ENCODE measurements around the gene TNFRSF13B.

TNFRSF13B gene

GRCh38 chr17:16931318-16932060 is 40.4 kb downstream of the TNFRSF13B start:
- Histone ChIP-seq H3K4me1 (ENCODE audit: control insufficient read depth in 1 of 2, insufficient read depth in 2 of 2, low read length in 2 of 2) (no peaks in the 10 kb centered on the region), H3K27me3 (ENCODE audit: control insufficient read depth in 1 of 2, insufficient read depth in 2 of 2, low read length in 2 of 2) (no peaks in the 10 kb centered on the region), H3K9ac (ENCODE audit: low read depth in 1 of 2, low read length in 2 of 2) (no peak overlapping the region), H3K36me3 (ENCODE audit: control insufficient read depth in 1 of 2, insufficient read depth in 2 of 2, low read length in 2 of 2) (no peaks in the 10 kb centered on the region), H3K9me3 (ENCODE audit: control insufficient read depth in 1 of 2, low read length in 2 of 2) (no peaks in the 10 kb centered on the region), H3K27ac (ENCODE audit: low read depth, low read length) (no peak overlapping the region), H3K4me3 (ENCODE audit: low read depth in 1 of 2, low read length in 2 of 2) (no peak overlapping the region)

DNA sequence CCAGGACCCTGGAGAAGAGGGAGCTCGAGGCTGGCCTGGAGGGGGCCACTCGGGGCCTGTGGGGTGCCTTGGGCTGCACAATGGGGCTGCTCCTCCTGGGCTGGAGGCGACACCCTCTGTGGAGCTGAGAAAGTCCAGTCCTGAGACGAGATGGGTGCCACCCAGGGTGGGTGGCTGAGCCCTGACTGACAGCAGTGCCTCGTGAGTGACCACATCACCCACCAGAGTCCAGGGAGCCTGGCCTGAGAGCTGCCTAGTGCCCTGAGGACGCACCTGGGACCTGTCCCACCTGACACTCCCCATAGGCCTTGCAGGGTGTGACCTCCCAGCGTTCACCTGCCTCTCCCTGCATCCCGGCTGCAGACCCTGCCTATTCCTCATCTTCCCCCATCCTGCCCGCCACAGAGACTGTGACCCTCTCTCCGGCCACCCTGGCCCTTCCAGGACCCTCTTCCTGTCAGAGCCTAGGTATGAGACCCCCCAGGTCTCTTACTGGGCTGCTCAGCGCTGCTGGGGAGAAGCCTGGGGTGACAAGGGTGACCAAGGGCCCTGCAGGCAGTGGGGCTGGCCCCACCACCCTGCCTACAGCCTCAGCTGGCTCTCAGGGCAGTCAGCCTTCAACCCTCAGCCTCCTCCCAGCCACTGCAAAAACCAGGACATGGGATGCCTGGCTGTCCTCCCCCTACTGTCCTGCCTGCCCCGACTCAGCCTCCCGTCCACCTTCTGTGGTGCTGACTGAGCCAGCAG is 41.2 kb downstream of the TNFRSF13B start:
- Histone ChIP-seq H3K4me1 (ENCODE audit: control insufficient read depth in 1 of 2, insufficient read depth in 2 of 2, low read length in 2 of 2) (no peaks in the 10 kb centered on the region), H3K27me3 (ENCODE audit: control insufficient read depth in 1 of 2, insufficient read depth in 2 of 2, low read length in 2 of 2) (no peaks in the 10 kb centered on the region), H3K36me3 (ENCODE audit: control insufficient read depth in 1 of 2, insufficient read depth in 2 of 2, low read length in 2 of 2) (no peaks in the 10 kb centered on the region), H3K9me3 (ENCODE audit: control insufficient read depth in 1 of 2, low read length in 2 of 2) (no peaks in the 10 kb centered on the region), H3K27ac (ENCODE audit: low read depth, low read length) (no peak overlapping the region), H3K9ac (ENCODE audit: low read depth in 1 of 2, low read length in 2 of 2) (no peak overlapping the region), H3K4me3 (ENCODE audit: low read depth in 1 of 2, low read length in 2 of 2) (no peak overlapping the region)

- Histone ChIP-seq H3K9ac (ENCODE audit: low read depth in 1 of 2, low read length in 2 of 2) (no peak overlapping the region), H3K27me3 (ENCODE audit: control insufficient read depth in 1 of 2, insufficient read depth in 2 of 2, low read length in 2 of 2) (no peaks in the 10 kb centered on the region), H3K36me3 (ENCODE audit: control insufficient read depth in 1 of 2, insufficient read depth in 2 of 2, low read length in 2 of 2) (no peaks in the 10 kb centered on the region), H3K4me1 (ENCODE audit: control insufficient read depth in 1 of 2, insufficient read depth in 2 of 2, low read length in 2 of 2) (no peaks in the 10 kb centered on the region), H3K4me3 (ENCODE audit: low read depth in 1 of 2, low read length in 2 of 2) (no peak overlapping the region), H3K9me3 (ENCODE audit: control insufficient read depth in 1 of 2, low read length in 2 of 2) (no peaks in the 10 kb centered on the region), H3K27ac (ENCODE audit: low read depth, low read length) (no peak overlapping the region)
Measured at GRCh38 chr17:16929757-16930520, 42.0 kb downstream of the TNFRSF13B start.

GRCh38 chr17:16929035-16929680 is 42.8 kb downstream of the TNFRSF13B start:
- Histone ChIP-seq H3K27ac (ENCODE audit: low read depth, low read length) (no peak overlapping the region), H3K4me3 (ENCODE audit: low read depth in 1 of 2, low read length in 2 of 2) (no peak overlapping the region), H3K27me3 (ENCODE audit: control insufficient read depth in 1 of 2, insufficient read depth in 2 of 2, low read length in 2 of 2) (no peaks in the 10 kb centered on the region), H3K36me3 (ENCODE audit: control insufficient read depth in 1 of 2, insufficient read depth in 2 of 2, low read length in 2 of 2) (no peaks in the 10 kb centered on the region), H3K4me1 (ENCODE audit: control insufficient read depth in 1 of 2, insufficient read depth in 2 of 2, low read length in 2 of 2) (no peaks in the 10 kb centered on the region), H3K9ac (ENCODE audit: low read depth in 1 of 2, low read length in 2 of 2) (no peak overlapping the region), H3K9me3 (ENCODE audit: control insufficient read depth in 1 of 2, low read length in 2 of 2) (no peaks in the 10 kb centered on the region)

GRCh38 chr17:16928406-16929034 is 43.4 kb downstream of the TNFRSF13B start:
- Histone ChIP-seq H3K4me3 (ENCODE audit: low read depth in 1 of 2, low read length in 2 of 2) (no peak overlapping the region), H3K36me3 (ENCODE audit: control insufficient read depth in 1 of 2, insufficient read depth in 2 of 2, low read length in 2 of 2) (no peaks in the 10 kb centered on the region), H3K27ac (ENCODE audit: low read depth, low read length) (no peak overlapping the region), H3K9ac (ENCODE audit: low read depth in 1 of 2, low read length in 2 of 2) (no peak overlapping the region), H3K9me3 (ENCODE audit: control insufficient read depth in 1 of 2, low read length in 2 of 2) (no peaks in the 10 kb centered on the region), H3K27me3 (ENCODE audit: control insufficient read depth in 1 of 2, insufficient read depth in 2 of 2, low read length in 2 of 2) (no peaks in the 10 kb centered on the region), H3K4me1 (ENCODE audit: control insufficient read depth in 1 of 2, insufficient read depth in 2 of 2, low read length in 2 of 2) (no peaks in the 10 kb centered on the region)

DNA sequence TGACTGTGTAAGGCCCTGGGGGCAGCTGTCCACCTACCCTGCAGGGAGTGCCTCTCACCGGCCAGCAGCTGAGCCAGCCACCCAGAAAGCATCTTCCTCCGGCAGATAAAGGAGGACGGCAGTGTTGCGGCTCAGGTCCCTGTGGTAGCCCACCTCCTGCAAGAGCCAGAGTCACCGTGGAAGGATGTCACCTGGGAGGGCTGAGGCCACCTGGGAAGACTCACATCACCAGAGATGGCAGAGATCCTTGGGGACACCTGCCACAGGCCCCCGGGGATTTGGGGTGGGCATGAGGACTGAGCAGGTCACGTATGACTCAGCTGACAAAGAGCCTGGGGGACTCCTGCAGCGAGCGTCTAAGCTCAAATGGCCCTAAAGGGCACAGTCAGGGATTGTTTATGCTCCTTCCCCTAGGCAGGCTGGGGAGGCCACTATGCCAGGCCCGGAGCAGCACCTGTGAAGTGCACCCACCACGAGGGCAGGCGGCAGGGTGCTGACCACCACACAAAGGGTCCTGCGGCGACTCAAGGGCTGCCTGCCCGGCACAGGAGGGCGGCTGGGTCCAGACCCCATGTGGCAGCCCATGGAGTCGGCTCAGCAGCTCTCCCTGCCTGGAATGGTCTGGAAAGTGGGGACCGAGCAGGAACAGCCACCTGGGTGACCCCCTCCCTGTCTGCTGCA is 44.1 kb downstream of the TNFRSF13B start:
- no peak overlapping the region for H3K27ac ChIP-seq (ENCODE audit: low read depth, low read length)
- H3K27me3 ChIP-seq (ENCODE audit: control insufficient read depth in 1 of 2, insufficient read depth in 2 of 2, low read length in 2 of 2): no peaks in the 10 kb centered on the region

DNA sequence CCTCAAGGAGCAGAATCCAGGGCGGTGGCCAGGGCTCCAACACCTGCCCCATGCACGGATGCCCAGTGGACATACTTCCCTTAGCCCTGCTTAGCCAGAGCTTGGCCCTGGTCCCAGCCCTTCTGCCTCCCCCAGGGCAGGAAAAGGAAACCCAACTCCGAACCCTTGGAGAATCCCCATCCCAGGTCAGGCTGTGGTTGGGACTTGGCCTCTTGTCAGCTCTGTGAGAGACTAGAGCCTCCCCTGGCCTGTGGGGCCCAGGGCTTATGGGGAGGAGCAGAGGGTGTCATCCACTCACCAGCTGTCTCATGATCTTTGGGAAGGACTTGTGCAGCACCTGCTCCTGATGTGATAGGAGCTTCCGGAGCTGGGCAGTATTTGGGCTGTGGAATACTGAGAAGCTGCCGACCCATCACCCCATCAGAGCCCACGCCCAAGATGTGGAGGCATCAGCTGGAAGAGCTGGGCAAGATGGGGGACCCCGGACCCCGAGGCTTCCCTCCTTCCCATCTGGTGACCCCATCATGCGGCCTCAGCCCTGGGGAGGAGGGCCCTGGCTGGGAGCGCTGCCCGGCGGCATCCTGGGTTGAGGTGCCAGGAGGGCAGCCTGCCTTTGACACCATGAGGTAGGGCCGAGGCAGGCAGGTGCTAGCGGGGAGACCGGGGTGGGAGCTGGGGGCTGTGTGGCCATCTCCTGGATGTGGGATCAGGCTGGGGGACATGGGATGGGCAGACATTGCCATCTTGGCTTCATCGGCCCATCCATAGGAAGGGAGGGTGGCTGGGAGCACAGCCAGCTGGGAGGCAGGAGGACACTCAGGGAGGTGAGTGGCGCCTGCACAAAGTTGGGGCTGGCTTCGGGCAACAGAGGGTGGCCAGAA is 45.1 kb downstream of the TNFRSF13B start:
- Histone ChIP-seq H3K36me3 (ENCODE audit: control insufficient read depth in 1 of 2, insufficient read depth in 2 of 2, low read length in 2 of 2) (no peaks in the 10 kb centered on the region), H3K9ac (ENCODE audit: low read depth in 1 of 2, low read length in 2 of 2) (no peak overlapping the region), H3K27me3 (ENCODE audit: control insufficient read depth in 1 of 2, insufficient read depth in 2 of 2, low read length in 2 of 2) (no peaks in the 10 kb centered on the region), H3K4me3 (ENCODE audit: low read depth in 1 of 2, low read length in 2 of 2) (no peak overlapping the region), H3K4me1 (ENCODE audit: control insufficient read depth in 1 of 2, insufficient read depth in 2 of 2, low read length in 2 of 2) (no peaks in the 10 kb centered on the region), H3K9me3 (ENCODE audit: control insufficient read depth in 1 of 2, low read length in 2 of 2) (no peaks in the 10 kb centered on the region), H3K27ac (ENCODE audit: low read depth, low read length) (no peak overlapping the region)

More for the DNA sequence above, 44.1 kb downstream of the TNFRSF13B start:
- Histone ChIP-seq H3K4me1 (ENCODE audit: control insufficient read depth in 1 of 2, insufficient read depth in 2 of 2, low read length in 2 of 2) (no peaks in the 10 kb centered on the region), H3K36me3 (ENCODE audit: control insufficient read depth in 1 of 2, insufficient read depth in 2 of 2, low read length in 2 of 2) (no peaks in the 10 kb centered on the region), H3K9me3 (ENCODE audit: control insufficient read depth in 1 of 2, low read length in 2 of 2) (no peaks in the 10 kb centered on the region), H3K9ac (ENCODE audit: low read depth in 1 of 2, low read length in 2 of 2) (no peak overlapping the region), H3K4me3 (ENCODE audit: low read depth in 1 of 2, low read length in 2 of 2) (no peak overlapping the region)

DNA sequence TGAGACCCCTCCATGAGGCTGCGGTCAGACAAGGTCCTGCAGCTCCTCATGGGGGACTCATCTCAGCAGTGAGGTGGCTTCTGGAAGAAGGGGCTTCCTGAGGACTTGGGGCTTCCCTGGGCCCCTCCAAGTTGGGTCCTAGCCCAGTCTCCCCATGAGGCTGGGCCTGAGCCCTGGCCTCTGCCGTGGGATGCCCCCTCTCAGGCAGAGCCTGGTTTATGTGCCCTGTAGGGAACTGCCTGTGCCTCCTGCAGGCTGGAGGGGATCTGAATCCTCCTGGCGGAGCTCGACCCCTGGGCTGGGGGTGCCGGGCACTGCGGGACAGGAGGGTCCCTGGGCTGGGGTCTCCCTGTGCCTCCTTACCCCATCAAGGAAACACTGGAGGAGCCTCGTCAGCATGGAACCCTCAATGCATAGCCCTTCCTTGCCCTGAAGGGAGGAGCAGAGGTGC is 45.8 kb downstream of the TNFRSF13B start:
- Histone ChIP-seq H3K27me3 (ENCODE audit: control insufficient read depth in 1 of 2, insufficient read depth in 2 of 2, low read length in 2 of 2) (no peaks in the 10 kb centered on the region), H3K9ac (ENCODE audit: low read depth in 1 of 2, low read length in 2 of 2) (no peak overlapping the region), H3K27ac (ENCODE audit: low read depth, low read length) (no peak overlapping the region), H3K4me1 (ENCODE audit: control insufficient read depth in 1 of 2, insufficient read depth in 2 of 2, low read length in 2 of 2) (no peaks in the 10 kb centered on the region), H3K4me3 (ENCODE audit: low read depth in 1 of 2, low read length in 2 of 2) (no peak overlapping the region), H3K9me3 (ENCODE audit: control insufficient read depth in 1 of 2, low read length in 2 of 2) (no peaks in the 10 kb centered on the region), H3K36me3 (ENCODE audit: control insufficient read depth in 1 of 2, insufficient read depth in 2 of 2, low read length in 2 of 2) (no peaks in the 10 kb centered on the region)
